WTC11 (cell line): Measurements from ENCODE around the gene TLE4.

Experiments used
- GABPB1 ChIP-seq: sonication (generic); formaldehyde crosslinking; IDR thresholded peaks from 2 replicates; pipeline ENCODE4 v1.8.1; 2023; ENCODE audit warnings: mild to moderate bottlenecking, missing genetic modification reagents
- TF ChIP-seq, protein P1 (sequence below): sonication (generic); formaldehyde crosslinking; conservative IDR thresholded peaks from 2 replicates; pipeline ENCODE4 v1.8.1; 2022; ENCODE audit warnings: mild to moderate bottlenecking, missing genetic modification reagents

DNA sequence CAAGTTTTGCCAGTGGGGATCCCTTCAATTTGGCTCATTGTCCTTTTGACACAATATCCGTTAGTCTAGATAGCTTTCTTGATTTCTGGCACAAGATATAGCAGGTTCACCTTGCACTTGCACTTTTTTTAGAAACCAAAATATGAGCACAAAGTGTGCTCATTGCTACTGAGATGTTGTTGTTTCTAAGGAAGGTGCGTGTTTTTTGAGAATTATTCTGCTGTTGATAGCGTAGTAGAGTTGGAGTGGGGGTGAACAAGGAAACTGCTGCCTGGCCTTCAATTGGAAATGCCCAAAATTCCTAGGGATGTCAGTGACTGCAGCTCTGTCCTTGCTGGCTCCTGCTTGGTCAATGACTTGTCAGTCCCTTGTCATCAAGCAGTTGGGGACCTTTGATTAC, 73.3 kb downstream of the TLE4 start:
- TF ChIP-seq, protein P1, sequence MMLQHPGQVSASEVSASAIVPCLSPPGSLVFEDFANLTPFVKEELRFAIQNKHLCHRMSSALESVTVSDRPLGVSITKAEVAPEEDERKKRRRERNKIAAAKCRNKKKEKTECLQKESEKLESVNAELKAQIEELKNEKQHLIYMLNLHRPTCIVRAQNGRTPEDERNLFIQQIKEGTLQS (CRISPR knock-in tag) = no peak
- no peak for TF ChIP-seq GABPB1 (CRISPR knock-in tag)
